Activated T-helper 2 cell treated with anti-CD3 and anti-CD28 coated beads, Interferon-gamma antibody, Interleukin-2, Interleukin-4, amounts not matched to agents 10 μg/mL and 5 μg/mL and 100 μg/mL, durations not matched to agents 14 hours and 24 hours and 36 hours (primary cell): ENCODE results near the gene SRL. TPM values are rescaled to one million over a fixed set of nuclear protein-coding genes. Genes with fewer than 3 reads are reported as not detected.
"Not testable (repeated sequence)": the region's sequence is repeated elsewhere in the genome, so short reads cannot be mapped to it uniquely, and the experiment has no call there.

ENCODE experiments used
- DNase-seq: peaks from one replicate; pipeline ENCODE4 v3.0.0; 2021; ENCODE audit warnings: low spot score
- H3K27ac Mint-ChIP-seq: one replicate; pipeline ENCODE4 v1.8.0; 2021; ENCODE audit warnings: mixed read lengths
- H3K27me3 Mint-ChIP-seq: one replicate; pipeline ENCODE4 v1.8.0; 2021; ENCODE audit warnings: low read depth, mixed read lengths
- H3K36me3 Mint-ChIP-seq: one replicate; pipeline ENCODE4 v1.8.0; 2021; ENCODE audit warnings: low read depth, mixed read lengths
- H3K4me1 Mint-ChIP-seq: one replicate; pipeline ENCODE4 v1.8.0; 2021; ENCODE audit warnings: low read depth, mixed read lengths
- H3K4me3 Mint-ChIP-seq: one replicate; pipeline ENCODE4 v1.8.0; 2021; ENCODE audit warnings: low read depth, mild to moderate bottlenecking, moderate library complexity, mixed read lengths
- H3K9me3 Mint-ChIP-seq: one replicate; pipeline ENCODE4 v1.8.0; 2021; ENCODE audit warnings: mixed read lengths
- intact Hi-C: fragments of 100-400 bp; cut with micrococcal nuclease; formaldehyde crosslinking; loops from one replicate; pipeline ENCODE4 v1.15.1; 2023
- total RNA-seq: library from RNA; stranded (reverse); gene quantifications from 2 replicates; pipeline ENCODE4 v1.2.3, GENCODE V29; 2022

Gene SRL
- total RNA-seq, 1 donor from 2014 or later, result not detected

- Mint-ChIP-seq H3K9me3 (no peaks in the 10 kb centered on the region), H3K4me3 (no peak overlapping the region), H3K27ac (no peak overlapping the region), H3K4me1 (no peaks in the 10 kb centered on the region), H3K36me3 (no peaks in the 10 kb centered on the region), H3K27me3 (no peaks in the 10 kb centered on the region)
- intact Hi-C loops, result no loop called here
- DNase-seq, result no peak
These were observed 28.1 kb downstream of the SRL start for GRCh38 chr16:4213737-4214136.

- Mint-ChIP-seq H3K4me3 (no peak overlapping the region), H3K27me3 (peaks cover 2% of the 10 kb centered on the region), H3K9me3 (no peaks in the 10 kb centered on the region), H3K27ac (no peak overlapping the region), H3K36me3 (no peaks in the 10 kb centered on the region), H3K4me1 (no peaks in the 10 kb centered on the region)
- no peak for DNase-seq
- intact Hi-C loops, result no loop called here
These were observed 29.0 kb downstream of the SRL start for GRCh38 chr16:4212934-4213296.

GRCh38 chr16:4212211-4212933, 29.5 kb downstream of the SRL start:
- no peak for DNase-seq
- H3K36me3 Mint-ChIP-seq, result no peaks in the 10 kb centered on the region
- no peak overlapping the region for H3K4me3 Mint-ChIP-seq
- intact Hi-C loops, result no loop called here
- H3K27ac Mint-ChIP-seq, result no peak overlapping the region
- H3K4me1 Mint-ChIP-seq, result no peaks in the 10 kb centered on the region
- H3K27me3 Mint-ChIP-seq, result peaks cover 4% of the 10 kb centered on the region
- no peaks in the 10 kb centered on the region for H3K9me3 Mint-ChIP-seq

- not testable (repeated sequence) for H3K4me1 Mint-ChIP-seq
These were observed 30.3 kb downstream of the SRL start for GRCh38 chr16:4211445-4212210.

GRCh38 chr16:4209666-4210065, 32.2 kb downstream of the SRL start:
- intact Hi-C loops, result no loop called here
- no peak for DNase-seq
- Mint-ChIP-seq H3K36me3 (no peaks in the 10 kb centered on the region), H3K27me3 (peaks cover 4% of the 10 kb centered on the region), H3K4me3 (no peak overlapping the region), H3K4me1 (peaks cover 3% of the 10 kb centered on the region), H3K27ac (no peak overlapping the region), H3K9me3 (no peaks in the 10 kb centered on the region)

More at GRCh38 chr16:4211445-4212210, 30.3 kb downstream of the SRL start:
- H3K9me3 Mint-ChIP-seq, H3K27ac Mint-ChIP-seq, H3K4me3 Mint-ChIP-seq, H3K27me3 Mint-ChIP-seq, H3K36me3 Mint-ChIP-seq, DNase-seq, intact Hi-C loops: not testable (repeated sequence)

- peaks cover 3% of the 10 kb centered on the region for H3K4me1 Mint-ChIP-seq
- no peaks in the 10 kb centered on the region for H3K36me3 Mint-ChIP-seq
These were observed 33.5 kb downstream of the SRL start for GRCh38 chr16:4208341-4208751.

GRCh38 chr16:4207683-4208340, 34.1 kb downstream of the SRL start:
- no peak for DNase-seq
- no peak overlapping the region for H3K4me3 Mint-ChIP-seq

More at GRCh38 chr16:4208341-4208751, 33.5 kb downstream of the SRL start:
- DNase-seq, result no peak
- Mint-ChIP-seq H3K27ac (no peak overlapping the region), H3K4me3 (no peak overlapping the region), H3K9me3 (no peaks in the 10 kb centered on the region), H3K27me3 (peaks cover 4% of the 10 kb centered on the region)
- intact Hi-C loops, result no loop called here

GRCh38 chr16:4207229-4207628, 34.7 kb downstream of the SRL start:
- no peak for DNase-seq
- peaks cover 3% of the 10 kb centered on the region for H3K4me1 Mint-ChIP-seq
- no peaks in the 10 kb centered on the region for H3K9me3 Mint-ChIP-seq
- no peaks in the 10 kb centered on the region for H3K36me3 Mint-ChIP-seq
- peaks cover 4% of the 10 kb centered on the region for H3K27me3 Mint-ChIP-seq
- no peak overlapping the region for H3K4me3 Mint-ChIP-seq
- intact Hi-C loops, result no loop called here
- no peak overlapping the region for H3K27ac Mint-ChIP-seq

More at GRCh38 chr16:4207683-4208340, 34.1 kb downstream of the SRL start:
- intact Hi-C loops, result no loop called here
- Mint-ChIP-seq H3K27ac (no peak overlapping the region), H3K36me3 (no peaks in the 10 kb centered on the region), H3K9me3 (no peaks in the 10 kb centered on the region), H3K4me1 (peaks cover 3% of the 10 kb centered on the region), H3K27me3 (peaks cover 4% of the 10 kb centered on the region)

GRCh38 chr16:4206680-4207079, 35.2 kb downstream of the SRL start:
- H3K4me3 Mint-ChIP-seq, result no peak overlapping the region
- intact Hi-C loops, result no loop called here
- H3K27me3 Mint-ChIP-seq, result peaks cover 4% of the 10 kb centered on the region
- no peak for DNase-seq
- H3K36me3 Mint-ChIP-seq, result no peaks in the 10 kb centered on the region
- H3K4me1 Mint-ChIP-seq, result peaks cover 3% of the 10 kb centered on the region
- H3K9me3 Mint-ChIP-seq, result no peaks in the 10 kb centered on the region
- no peak overlapping the region for H3K27ac Mint-ChIP-seq

- H3K27ac Mint-ChIP-seq, result no peak overlapping the region
- peaks cover 3% of the 10 kb centered on the region for H3K4me1 Mint-ChIP-seq
- intact Hi-C loops, result no loop called here
- H3K9me3 Mint-ChIP-seq, result no peaks in the 10 kb centered on the region
- no peak overlapping the region for H3K4me3 Mint-ChIP-seq
- no peak for DNase-seq
- H3K36me3 Mint-ChIP-seq, result no peaks in the 10 kb centered on the region
- H3K27me3 Mint-ChIP-seq, result peaks cover 4% of the 10 kb centered on the region
These were observed 35.9 kb downstream of the SRL start for GRCh38 chr16:4205971-4206370.

GRCh38 chr16:4204521-4204920, 37.4 kb downstream of the SRL start:
- H3K36me3 Mint-ChIP-seq, result no peaks in the 10 kb centered on the region
- DNase-seq, result no peak
- H3K9me3 Mint-ChIP-seq, result no peaks in the 10 kb centered on the region
- no peak overlapping the region for H3K27ac Mint-ChIP-seq
- peaks cover 10% of the 10 kb centered on the region for H3K27me3 Mint-ChIP-seq
- no peak overlapping the region for H3K4me3 Mint-ChIP-seq
- peaks cover 4% of the 10 kb centered on the region for H3K4me1 Mint-ChIP-seq
- intact Hi-C loops, result no loop called here

GRCh38 chr16:4203748-4204147, 38.1 kb downstream of the SRL start:
- Mint-ChIP-seq H3K4me3 (no peak overlapping the region), H3K9me3 (no peaks in the 10 kb centered on the region), H3K36me3 (no peaks in the 10 kb centered on the region), H3K27me3 (peaks cover 10% of the 10 kb centered on the region), H3K27ac (no peak overlapping the region), H3K4me1 (peaks cover 4% of the 10 kb centered on the region)
- DNase-seq, result no peak
- intact Hi-C loops, result no loop called here
